Purkinje cell (primary cell): ENCODE results near the gene TOR1AIP1. TPM values are rescaled to one million over a fixed set of nuclear protein-coding genes. Genes with fewer than 3 reads are reported as not detected.

Experiments used
- polyA plus RNA-seq: library from polyadenylated mRNA; unstranded; fragments of >200 nt; fragmentation: Nextera tagmentation; gene quantifications from 2 replicates; pipeline ENCODE4 v1.2.1, GENCODE V29; 2014

Gene TOR1AIP1
- polyA plus RNA-seq, result 17.1 and 22.5 TPM in 2 replicates

GRCh38 chr1:179882253-179883039, at the start of gene TOR1AIP1:
TOR1AIP1 (plus strand) TSS chr1:179882285; CDS start chr1:179882503, 218 bp downstream.

GRCh38 chr1:179877586-179878265, 4.4 kb upstream of the TOR1AIP1 start, which contains the start of gene TOR1AIP2:
TOR1AIP2 (minus strand) TSS chr1:179877803; CDS start chr1:179852665, 25,138 bp downstream.

DNA sequence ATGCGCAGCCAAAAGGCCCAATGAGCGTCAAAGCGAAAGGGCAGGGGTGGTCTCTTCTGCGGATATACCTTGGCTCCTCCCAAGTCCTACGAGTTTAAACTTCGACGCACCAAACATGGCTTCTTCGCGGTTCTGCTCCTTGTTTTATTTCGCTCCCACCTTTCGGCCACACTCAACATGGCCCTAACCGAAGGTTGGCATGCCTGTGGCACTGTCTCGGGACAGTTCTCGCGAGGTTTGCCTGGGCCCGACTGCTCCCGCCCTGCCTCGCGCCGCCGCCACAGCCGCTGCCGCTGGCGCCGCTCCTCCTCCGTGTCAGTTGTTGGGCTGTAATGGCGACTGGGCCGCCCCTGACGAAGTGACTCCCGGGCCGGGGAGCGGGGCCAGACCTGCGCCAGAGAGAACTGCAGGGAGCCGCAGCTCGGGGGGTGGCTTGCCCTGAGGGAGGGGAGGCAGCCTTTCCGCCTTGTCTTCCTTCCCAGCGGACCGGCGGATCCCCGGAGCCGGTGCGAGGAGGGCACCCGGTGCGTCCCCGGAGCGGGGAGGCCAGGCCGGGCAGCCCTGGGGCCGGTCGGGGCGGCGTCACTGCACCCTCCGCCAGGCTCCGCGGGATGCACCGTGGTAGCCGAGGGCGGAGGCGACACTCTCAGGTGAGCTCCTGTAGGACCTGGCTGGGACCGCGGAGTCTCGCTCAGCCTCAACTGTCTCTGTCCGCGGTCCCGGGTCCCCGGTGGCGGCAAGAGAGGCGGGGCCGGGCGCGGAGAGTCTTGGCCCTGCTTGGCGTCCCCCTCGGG, 72.6 kb downstream of the TOR1AIP1 start, which contains the start of gene CEP350:
Gene CEP350 (plus strand): TSS at position 318 of the 794 bp plus-strand sequence. CDS start 31,372 bp downstream, outside the sequence.

Other genes with a start within 250 kb of the TOR1AIP1 start
- gene FAM163A, start 139.0 kb upstream of the TOR1AIP1 start, polyA plus RNA-seq, result not detected in 2 replicates
- gene TOR1AIP2, start 4.5 kb upstream of the TOR1AIP1 start, polyA plus RNA-seq, result 16.3 and 25.9 TPM in 2 replicates
- gene CEP350, start 72.5 kb downstream of the TOR1AIP1 start, polyA plus RNA-seq, result 13.4 and 22.9 TPM in 2 replicates